WTC11 (cell line): ENCODE measurements around the gene ZNF362.

ENCODE experiments used
- ATF1 ChIP-seq: sonication (generic); formaldehyde crosslinking; IDR thresholded peaks from 2 replicates; pipeline ENCODE4 v1.8.1; 2023; ENCODE audit warnings: mild to moderate bottlenecking, moderate library complexity, missing genetic modification reagents
- CBFB ChIP-seq: sonication (generic); formaldehyde crosslinking; IDR thresholded peaks from 2 replicates; pipeline ENCODE4 v1.8.1; 2022; ENCODE audit warnings: mild to moderate bottlenecking, low read depth, missing genetic modification reagents
- FOXK1 ChIP-seq: sonication (generic); formaldehyde crosslinking; IDR thresholded peaks from 2 replicates; pipeline ENCODE4 v1.8.0; 2022; ENCODE audit warnings: mild to moderate bottlenecking, moderate library complexity, missing genetic modification reagents
- FOXP4 ChIP-seq: sonication (generic); formaldehyde crosslinking; IDR thresholded peaks from 2 replicates; pipeline ENCODE4 v1.8.0; 2022; ENCODE audit warnings: mild to moderate bottlenecking, missing genetic modification reagents
- NFE2L1 ChIP-seq: sonication (generic); formaldehyde crosslinking; IDR thresholded peaks from 2 replicates; pipeline ENCODE4 v1.8.1; 2023; ENCODE audit warnings: missing genetic modification reagents
- NFYB ChIP-seq: sonication (generic); formaldehyde crosslinking; conservative IDR thresholded peaks from 2 replicates; pipeline ENCODE4 v1.8.0; 2022; ENCODE audit warnings: low read depth, missing genetic modification reagents
- SMAD3 ChIP-seq: sonication (generic); formaldehyde crosslinking; IDR thresholded peaks from 2 replicates; pipeline ENCODE4 v1.8.0; 2022; ENCODE audit warnings: missing genetic modification reagents, mild to moderate bottlenecking, borderline replicate concordance
- SMAD4 ChIP-seq: sonication (generic); formaldehyde crosslinking; IDR thresholded peaks from 2 replicates; pipeline ENCODE4 v1.8.0; 2022; ENCODE audit warnings: mild to moderate bottlenecking, missing genetic modification reagents
- USF1 ChIP-seq: sonication (generic); formaldehyde crosslinking; IDR thresholded peaks from 2 replicates; pipeline ENCODE4 v1.8.0; 2022; ENCODE audit warnings: mild to moderate bottlenecking, missing genetic modification reagents
- TF ChIP-seq, protein P1 (sequence below): fragments of 200-600 bp; IDR thresholded peaks from 2 replicates; pipeline ENCODE4 v1.8.0; 2022; ENCODE audit warnings: antibody characterized with exemption
- TF ChIP-seq, protein P2 (sequence below): sonication (generic); formaldehyde crosslinking; IDR thresholded peaks from 2 replicates; pipeline ENCODE4 v1.8.0; 2022; ENCODE audit warnings: mild to moderate bottlenecking, missing genetic modification reagents

DNA sequence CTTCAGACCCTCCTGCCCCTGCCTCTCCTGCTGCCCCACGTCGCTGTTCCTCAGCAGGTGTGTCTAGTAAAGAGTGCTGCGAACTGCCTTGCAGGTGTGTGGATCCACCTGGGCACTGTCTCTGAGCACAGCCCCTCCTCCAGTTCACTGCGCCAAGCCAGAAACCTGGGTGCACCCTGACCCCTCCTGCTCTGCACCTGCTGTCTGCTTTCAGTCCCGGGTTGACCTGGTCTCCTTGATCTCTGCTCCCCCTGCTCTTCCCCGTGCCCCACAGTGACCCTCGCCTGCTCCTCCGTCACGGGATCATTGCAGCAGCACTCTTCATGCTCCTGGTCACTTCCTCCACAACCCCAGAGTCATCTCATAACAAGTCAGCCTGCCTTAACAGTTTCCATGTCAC lies 58.1 kb downstream of the ZNF362 start:
- TF ChIP-seq SMAD3 (CRISPR knock-in tag) (no peak), NFE2L1 (CRISPR knock-in tag) (no peak), FOXP4 (CRISPR knock-in tag) (no peak), USF1 (CRISPR knock-in tag) (no peak), SMAD4 (CRISPR knock-in tag) (no peak), ATF1 (CRISPR knock-in tag) (no peak), CBFB (CRISPR knock-in tag) (no peak), NFYB (CRISPR knock-in tag) (no peak), FOXK1 (no peak)
- TF ChIP-seq, protein P1, sequence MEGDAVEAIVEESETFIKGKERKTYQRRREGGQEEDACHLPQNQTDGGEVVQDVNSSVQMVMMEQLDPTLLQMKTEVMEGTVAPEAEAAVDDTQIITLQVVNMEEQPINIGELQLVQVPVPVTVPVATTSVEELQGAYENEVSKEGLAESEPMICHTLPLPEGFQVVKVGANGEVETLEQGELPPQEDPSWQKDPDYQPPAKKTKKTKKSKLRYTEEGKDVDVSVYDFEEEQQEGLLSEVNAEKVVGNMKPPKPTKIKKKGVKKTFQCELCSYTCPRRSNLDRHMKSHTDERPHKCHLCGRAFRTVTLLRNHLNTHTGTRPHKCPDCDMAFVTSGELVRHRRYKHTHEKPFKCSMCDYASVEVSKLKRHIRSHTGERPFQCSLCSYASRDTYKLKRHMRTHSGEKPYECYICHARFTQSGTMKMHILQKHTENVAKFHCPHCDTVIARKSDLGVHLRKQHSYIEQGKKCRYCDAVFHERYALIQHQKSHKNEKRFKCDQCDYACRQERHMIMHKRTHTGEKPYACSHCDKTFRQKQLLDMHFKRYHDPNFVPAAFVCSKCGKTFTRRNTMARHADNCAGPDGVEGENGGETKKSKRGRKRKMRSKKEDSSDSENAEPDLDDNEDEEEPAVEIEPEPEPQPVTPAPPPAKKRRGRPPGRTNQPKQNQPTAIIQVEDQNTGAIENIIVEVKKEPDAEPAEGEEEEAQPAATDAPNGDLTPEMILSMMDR, result no peak
- TF ChIP-seq, protein P2, sequence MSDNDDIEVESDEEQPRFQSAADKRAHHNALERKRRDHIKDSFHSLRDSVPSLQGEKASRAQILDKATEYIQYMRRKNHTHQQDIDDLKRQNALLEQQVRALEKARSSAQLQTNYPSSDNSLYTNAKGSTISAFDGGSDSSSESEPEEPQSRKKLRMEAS (CRISPR knock-in tag), result no peak
